Hematopoietic multipotent progenitor cell treated with erythropoietin and hydrocortisone succinate and interleukin-3 and kit ligand, for 17 days (in vitro differentiated cells): Measurements from ENCODE around the gene SECTM1.
A peak's percentile ranks its signal among the peaks of the same experiment; 100 is the strongest.

ENCODE experiments used
- DNase-seq: peaks from one replicate; pipeline ENCODE4 v3.0.0-alpha.2; 2015; ENCODE audit warnings: low spot score

Gene SECTM1

GRCh38 chr17:82328141-82328993 lies 5.2 kb downstream of the SECTM1 start:
- DNase-seq, result no peak

- DNase-seq, result no peak
Observed at GRCh38 chr17:82327757-82328140, 5.8 kb downstream of the SECTM1 start.

- DNase-seq, result no peak
Observed at GRCh38 chr17:82327289-82327688, 6.3 kb downstream of the SECTM1 start.

GRCh38 chr17:82325286-82326180 lies 8.0 kb downstream of the SECTM1 start:
- DNase-seq, result no peak

- no peak for DNase-seq
Observed at GRCh38 chr17:82324566-82325285, 8.8 kb downstream of the SECTM1 start.

- DNase-seq, result no peak
Observed at GRCh38 chr17:82323514-82324234, 9.9 kb downstream of the SECTM1 start.

GRCh38 chr17:82322526-82323453 lies 10.8 kb downstream of the SECTM1 start:
- DNase-seq, result no peak

- DNase-seq, result no peak
Observed at GRCh38 chr17:82321947-82322466, 11.6 kb downstream of the SECTM1 start.

- peak; percentile 34 for DNase-seq
Observed at GRCh38 chr17:82320956-82321927, 12.3 kb downstream of the SECTM1 start.

GRCh38 chr17:82320140-82320840 lies 13.3 kb downstream of the SECTM1 start:
- DNase-seq, result no peak

GRCh38 chr17:82319619-82320062 lies 13.9 kb downstream of the SECTM1 start:
- no peak for DNase-seq

- no peak for DNase-seq
Observed at GRCh38 chr17:82318772-82319606, 14.6 kb downstream of the SECTM1 start.

- DNase-seq, result no peak
Observed at GRCh38 chr17:82318169-82318498, 15.4 kb downstream of the SECTM1 start.

GRCh38 chr17:82317394-82318168 lies 16.0 kb downstream of the SECTM1 start, which contains the start of gene CD7:
Gene CD7, minus strand, starts transcription at chr17:82317608. Its CDS starts 113 bp downstream, at chr17:82317495.
- DNase-seq, result no peak

GRCh38 chr17:82316651-82317393 lies 16.7 kb downstream of the SECTM1 start:
- DNase-seq, result no peak
